ENCODE data around the gene ARAP2.

The ARAP2 gene

DNA sequence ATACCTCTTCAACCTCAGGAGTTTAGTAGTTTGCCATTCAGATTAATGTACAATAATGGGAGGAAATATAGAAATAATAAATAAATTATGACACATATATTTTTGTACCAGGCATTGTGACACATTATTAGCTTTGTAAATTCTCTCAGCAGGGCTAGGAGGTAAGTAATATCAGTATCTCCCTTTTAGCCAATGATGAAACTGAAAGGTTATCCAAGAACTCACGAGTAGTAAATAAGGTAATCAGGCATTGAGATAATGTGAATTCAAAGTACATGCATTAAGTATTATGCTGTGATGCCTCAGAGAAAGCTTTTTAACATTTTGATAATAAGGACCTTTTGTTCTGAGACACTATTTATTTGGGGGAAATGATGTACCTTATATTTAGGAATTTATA, 5.3 kb upstream of the ARAP2 start:
- TF ChIP-seq Cebpa-rat (IDR thresholded peaks at IDR 0.05), result no peak
- no peak overlapping the region for H3K4me2 ChIP-seq

GRCh38 chr4:36243355-36244256, 708 bp downstream of the ARAP2 start:
- H3K9me3 ChIP-seq (replicated peaks in 1 of 11), result peaks cover 0 to 19% (median 16%) of the 10 kb centered on the region in 11 experiments; a peak in 19 of 22 replicates
- peak overlapping the region; percentile 95 to 99 (median 99) for H3K27ac ChIP-seq
- peaks cover 27 to 42% (median 32%) of the 10 kb centered on the region in 10 experiments for H3K4me1 ChIP-seq
- H3K4me2 ChIP-seq, result peak overlapping the region; percentile 41 to 97 (median 89)
- no peak for TF ChIP-seq Cebpa-rat (IDR thresholded peaks at IDR 0.05)
- peak overlapping the region; percentile 74 to 97 (median 90) for H3K4me3 ChIP-seq
- H3K9ac ChIP-seq, result peak overlapping the region; percentile 92 to 100 (median 98)
- no peaks in the 10 kb centered on the region for H3K27me3 ChIP-seq
- peaks cover 0 to 38% (median 0%) of the 10 kb centered on the region in 11 experiments; a peak in 8 of 22 replicates for H4K20me1 ChIP-seq
- peaks cover 13 to 34% (median 22%) of the 10 kb centered on the region in 11 experiments for H3K36me3 ChIP-seq

More for the DNA sequence above, 5.3 kb upstream of the ARAP2 start:
- no peak overlapping the region for H3K4me3 ChIP-seq
- peaks cover 37 to 59% (median 44%) of the 10 kb centered on the region in 10 experiments for H3K4me1 ChIP-seq
- H3K9me3 ChIP-seq (replicated peaks in 1 of 11), result no peaks in the 10 kb centered on the region; a peak in 1 of 22 replicates
- no peaks in the 10 kb centered on the region for H3K27me3 ChIP-seq
- H3K9ac ChIP-seq, result no peak overlapping the region
- no peaks in the 10 kb centered on the region for H4K20me1 ChIP-seq
- no peaks in the 10 kb centered on the region for H3K36me3 ChIP-seq
- H3K27ac ChIP-seq, result no peak overlapping the region

DNA sequence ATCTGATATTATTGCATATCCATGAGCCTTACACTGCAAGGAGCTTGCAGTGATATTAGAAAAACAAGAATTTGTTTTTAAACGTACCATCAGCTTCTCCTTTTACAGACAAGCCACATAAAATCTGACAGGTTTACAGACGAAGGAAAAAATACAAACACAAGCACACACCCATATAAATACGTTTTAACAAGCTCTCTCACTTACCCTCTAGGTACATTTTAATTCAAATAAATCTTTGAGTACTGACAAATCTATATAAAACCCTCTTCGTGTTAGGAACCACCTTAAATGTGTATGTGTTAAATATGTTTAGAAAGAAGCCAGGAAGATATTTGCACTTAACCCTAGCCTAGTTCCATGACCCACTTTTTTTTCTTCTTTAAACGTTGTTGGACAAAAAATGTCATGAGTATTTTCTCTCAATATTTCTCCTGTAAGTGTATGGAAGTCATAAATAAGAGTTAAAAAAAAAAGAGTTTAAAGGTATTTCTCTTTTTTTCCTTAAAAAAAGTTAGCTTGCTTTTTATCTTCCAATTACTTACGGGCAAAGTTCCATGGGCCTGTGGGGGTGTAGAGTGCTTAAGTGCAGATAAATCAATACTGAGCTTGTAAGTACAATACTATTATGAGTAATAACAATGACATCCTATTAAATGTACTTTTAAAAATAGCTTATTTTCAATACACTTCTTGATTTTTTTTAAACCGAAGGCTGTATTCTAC, 1.5 kb downstream of the ARAP2 start:
- Histone ChIP-seq H3K4me2 (peak overlapping the region; percentile 78 to 97 (median 89); a peak in 21 of 22 replicates), H3K4me1 (peaks cover 35 to 50% (median 38%) of the 10 kb centered on the region in 10 experiments), H3K36me3 (peaks cover 21 to 42% (median 31%) of the 10 kb centered on the region in 11 experiments), H3K27ac (peak overlapping the region; percentile 95 to 99 (median 99)), H3K27me3 (no peaks in the 10 kb centered on the region), H4K20me1 (peaks cover 0 to 47% (median 7%) of the 10 kb centered on the region in 11 experiments; a peak in 11 of 22 replicates), H3K4me3 (peak overlapping the region; percentile 74 to 97 (median 90)), H3K9me3 (replicated peaks in 1 of 11) (peaks cover 3 to 28% (median 24%) of the 10 kb centered on the region in 11 experiments; a peak in 21 of 22 replicates), H3K9ac (peak overlapping the region; percentile 92 to 100 (median 98))
- no peak for TF ChIP-seq Cebpa-rat (IDR thresholded peaks at IDR 0.05)

DNA sequence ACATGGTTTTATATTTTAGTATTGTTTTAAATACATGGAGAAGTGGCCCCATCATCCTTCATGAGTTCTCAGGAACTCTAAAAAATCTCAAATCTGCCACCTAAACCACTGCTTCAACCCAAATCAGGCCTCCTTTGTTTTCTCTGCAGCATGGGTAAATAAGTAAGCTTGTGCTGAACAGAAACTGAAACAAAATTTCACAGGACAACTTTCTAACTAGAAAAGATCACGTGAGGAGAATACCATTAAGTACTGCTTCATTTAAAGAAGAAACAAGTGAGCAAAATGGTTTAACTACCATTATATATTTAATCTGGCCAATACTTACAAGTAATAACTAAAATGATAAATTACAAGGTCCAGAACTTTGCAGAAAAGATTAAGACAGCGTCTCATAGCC, 2.5 kb downstream of the ARAP2 start:
- peaks cover 0 to 57% (median 17%) of the 10 kb centered on the region in 11 experiments; a peak in 12 of 22 replicates for H4K20me1 ChIP-seq
- no peaks in the 10 kb centered on the region for H3K27me3 ChIP-seq
- H3K9me3 ChIP-seq (replicated peaks in 1 of 11), result peaks cover 13 to 38% (median 34%) of the 10 kb centered on the region in 11 experiments
- H3K36me3 ChIP-seq, result peaks cover 31 to 52% (median 41%) of the 10 kb centered on the region in 11 experiments
- H3K9ac ChIP-seq, result peak overlapping the region; percentile 92 to 100 (median 98)
- H3K4me1 ChIP-seq, result peaks cover 36 to 60% (median 40%) of the 10 kb centered on the region in 10 experiments
- peak overlapping the region; percentile 74 to 97 (median 90) for H3K4me3 ChIP-seq
- H3K27ac ChIP-seq, result peak overlapping the region; percentile 95 to 99 (median 99); a peak in 21 of 22 replicates
- peak overlapping the region; percentile 78 to 97 (median 89) for H3K4me2 ChIP-seq
- no peak for TF ChIP-seq Cebpa-rat (IDR thresholded peaks at IDR 0.05)

- Histone ChIP-seq H3K4me2 (peak overlapping the region in 10 of 11 experiments; percentile 4 to 97 (median 31); a peak in 16 of 22 replicates), H3K27ac (peak overlapping the region in 2 of 11 experiments; percentile 8 to 18; a peak in 2 of 22 replicates), H3K4me1 (peaks cover 20 to 88% (median 28%) of the 10 kb centered on the region in 10 experiments), H3K36me3 (peaks cover 66 to 88% (median 82%) of the 10 kb centered on the region in 11 experiments), H4K20me1 (peaks cover 29 to 98% (median 56%) of the 10 kb centered on the region in 11 experiments), H3K4me3 (peak overlapping the region in 5 of 10 experiments; percentile 3 to 29 (median 15); a peak in 6 of 20 replicates), H3K9ac (no peak overlapping the region), H3K9me3 (replicated peaks in 1 of 11) (peaks cover 32 to 76% (median 71%) of the 10 kb centered on the region in 11 experiments), H3K27me3 (no peaks in the 10 kb centered on the region)
- no peak for TF ChIP-seq Cebpa-rat (IDR thresholded peaks at IDR 0.05)
These were observed 6.7 kb downstream of the ARAP2 start for GRCh38 chr4:36237366-36238313.

DNA sequence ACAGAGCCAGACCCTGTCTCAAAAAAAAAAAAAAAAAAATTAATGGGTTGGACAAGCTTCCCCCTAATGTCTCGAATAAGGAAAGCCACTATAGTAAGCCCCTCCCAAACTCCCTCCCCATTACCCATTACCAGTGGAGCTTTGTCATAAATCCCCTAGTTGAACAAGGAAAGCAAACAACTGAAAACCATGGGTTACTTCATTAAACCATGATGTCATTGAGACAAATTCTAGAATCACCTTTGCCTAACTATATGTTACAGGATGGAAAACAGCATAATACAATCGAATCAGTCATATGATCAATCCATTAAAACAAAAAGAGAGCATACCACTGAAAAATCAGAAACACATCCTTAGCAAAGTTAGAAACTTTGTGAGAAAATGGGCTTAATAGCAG, 8.2 kb downstream of the ARAP2 start:
- no peak for TF ChIP-seq Cebpa-rat (IDR thresholded peaks at IDR 0.05)
- peaks cover 44 to 100% (median 71%) of the 10 kb centered on the region in 11 experiments for H4K20me1 ChIP-seq

GRCh38 chr4:36235306-36235705, 9.0 kb downstream of the ARAP2 start:
- H3K27me3 ChIP-seq, result no peaks in the 10 kb centered on the region
- H3K36me3 ChIP-seq, result peaks cover 71 to 98% (median 94%) of the 10 kb centered on the region in 11 experiments
- peak overlapping the region in 3 of 11 experiments; percentile 1 to 97 (median 56); a peak in 5 of 22 replicates for H3K4me2 ChIP-seq
- no peak overlapping the region for H3K27ac ChIP-seq
- peak overlapping the region in 1 of 10 experiments; percentile 7; a peak in 1 of 20 replicates for H3K4me3 ChIP-seq
- no peak for TF ChIP-seq Cebpa-rat (IDR thresholded peaks at IDR 0.05)
- peaks cover 52 to 100% (median 79%) of the 10 kb centered on the region in 11 experiments for H4K20me1 ChIP-seq
- peaks cover 6 to 99% (median 22%) of the 10 kb centered on the region in 10 experiments for H3K4me1 ChIP-seq
- H3K9me3 ChIP-seq (replicated peaks in 1 of 11), result peaks cover 40 to 84% (median 72%) of the 10 kb centered on the region in 11 experiments
- H3K9ac ChIP-seq, result no peak overlapping the region

More for the DNA sequence above, 8.2 kb downstream of the ARAP2 start:
- H3K9ac ChIP-seq, result no peak overlapping the region
- no peak overlapping the region for H3K4me3 ChIP-seq
- peak overlapping the region in 3 of 11 experiments; percentile 16 to 97 (median 56); a peak in 4 of 22 replicates for H3K4me2 ChIP-seq
- peaks cover 15 to 99% (median 26%) of the 10 kb centered on the region in 10 experiments for H3K4me1 ChIP-seq
- no peak overlapping the region for H3K27ac ChIP-seq
- H3K9me3 ChIP-seq (replicated peaks in 1 of 11), result peaks cover 40 to 86% (median 72%) of the 10 kb centered on the region in 11 experiments
- H3K36me3 ChIP-seq, result peaks cover 71 to 97% (median 93%) of the 10 kb centered on the region in 11 experiments
- no peaks in the 10 kb centered on the region for H3K27me3 ChIP-seq
